Panc1 (cell line): ENCODE results near the gene TRIM14. TPM values are rescaled to one million over a fixed set of nuclear protein-coding genes. Genes with fewer than 3 reads are reported as not detected.

Source experiments
- ATAC-seq: fragments of 200-7000 bp; cut with Tn5 transposase; 2 replicates; pipeline ENCODE4 v1.9.1; 2020; ENCODE audit warnings: mild to moderate bottlenecking, moderate library complexity
- BruUV-seq: library from RNA; stranded (reverse); fragments of 400-500 nt; replicated peaks from 2 replicates; lab custom pipeline; 2021; lab: Mats Ljungman, UMichigan
- CTCF ChIA-PET: fragments of 300-600 bp; sonication (Branson Sonifier 250); formaldehyde crosslinking; loops from one replicate; lab custom pipeline; 2022; ENCODE audit warnings: antibody characterized with exemption; lab: Charles Lee
- POLR2A ChIA-PET: fragments of 300-600 bp; sonication (Branson Sonifier 250); formaldehyde crosslinking; loops from one replicate; lab custom pipeline; 2022; ENCODE audit warnings: antibody characterized with exemption; lab: Charles Lee
- DNase-seq: peaks from one replicate; pipeline ENCODE4 v3.0.0-alpha.2; 2010; ENCODE audit warnings: low read depth, low spot score
- H3K27ac ChIP-seq: 2 replicates; pipeline ENCODE4 v1.5.1; 2011; ENCODE audit warnings: mild to moderate bottlenecking, low read length, inconsistent platforms
- H3K27me3 ChIP-seq: fragments of 200-500 bp; sonication (Bioruptor generic); 2 replicates; pipeline ENCODE4 v1.6.0; 2014; ENCODE audit warnings: low read length, inconsistent platforms; ENCODE audit not compliant: control insufficient read depth, insufficient read depth
- H3K36me3 ChIP-seq: fragments of 200-500 bp; sonication (Bioruptor generic); 2 replicates; pipeline ENCODE4 v1.5.1; 2014; ENCODE audit warnings: inconsistent platforms, mild to moderate bottlenecking, low read length, moderate library complexity; ENCODE audit not compliant: control insufficient read depth, insufficient read depth
- H3K4me1 ChIP-seq: 2 replicates; pipeline ENCODE4 v1.5.1; 2011; ENCODE audit warnings: inconsistent platforms, mild to moderate bottlenecking, low read length, moderate library complexity; ENCODE audit not compliant: control insufficient read depth, insufficient read depth
- H3K4me3 ChIP-seq, 2 experiments: 2 replicates each; pipeline ENCODE4 v1.5.1; 2011 to 2012; ENCODE audit warnings: low read depth in 2 of 2, low read length in 2 of 2, mild to moderate bottlenecking in 2 of 2, inconsistent platforms in 1 of 2, moderate library complexity in 1 of 2
- H3K9me3 ChIP-seq: fragments of 200-500 bp; sonication (Bioruptor generic); 2 replicates; pipeline ENCODE4 v1.5.1; 2014; ENCODE audit warnings: low read depth, mild to moderate bottlenecking, inconsistent platforms, low read length, moderate library complexity; ENCODE audit not compliant: control insufficient read depth, insufficient read depth
- CTCF ChIP-seq: fragments of 450-650 bp; IDR thresholded peaks from 2 replicates; pipeline ENCODE4 v1.5.1; 2017; ENCODE audit warnings: mild to moderate bottlenecking
- POLR2AphosphoS5 ChIP-seq: IDR thresholded peaks from 2 replicates; pipeline ENCODE4 v1.6.1; 2012; ENCODE audit warnings: mild to moderate bottlenecking, low read depth, low read length, moderate library complexity
- REST ChIP-seq, 2 experiments: IDR thresholded peaks; 2 replicates each; pipeline ENCODE4 v1.6.1; 2011 to 2012; ENCODE audit warnings: low read depth in 2 of 2, control low read depth in 1 of 2, low read length in 1 of 2, mild to moderate bottlenecking in 1 of 2, moderate library complexity in 1 of 2; ENCODE audit not compliant: insufficient read depth in 1 of 2
- SIN3A ChIP-seq: IDR thresholded peaks from 2 replicates; pipeline ENCODE4 v1.6.1; 2012; ENCODE audit warnings: low read depth, mild to moderate bottlenecking, low read length, moderate library complexity, borderline replicate concordance; ENCODE audit not compliant: insufficient read depth
- TCF7L2 ChIP-seq: IDR thresholded peaks from 2 replicates; pipeline ENCODE4 v1.6.1; 2011; ENCODE audit warnings: mild to moderate bottlenecking, low read depth, low read length, inconsistent platforms
- in situ Hi-C: cut with HindIII; loops from 2 replicates; pipeline ENCODE4 v1.10.0; 2016; ENCODE audit warnings: low sequenced_read_pairs, low pct_unique_long_range_greater_than_20kb
- intact Hi-C: fragments of 100-400 bp; cut with micrococcal nuclease; formaldehyde crosslinking; loops from one replicate; pipeline ENCODE4 v1.10.0; 2022; ENCODE audit not compliant: unreplicated experiment
- total RNA-seq: library from RNA; stranded (reverse); gene quantifications from one replicate; pipeline ENCODE4 v1.2.1, GENCODE V29; 2021; ENCODE audit not compliant: unreplicated experiment

TRIM14 gene
- total RNA-seq, 1 experiment from 2014 or later, result 9.7 TPM

- intact Hi-C loops, result no loop called here
- Histone ChIP-seq H3K27ac (no peak overlapping the region), H3K4me3 (no peak overlapping the region), H3K27me3 (no peaks in the 10 kb centered on the region), H3K9me3 (no peaks in the 10 kb centered on the region), H3K4me1 (no peaks in the 10 kb centered on the region), H3K36me3 (no peaks in the 10 kb centered on the region)
- DNase-seq (no peak), ATAC-seq (no peak)
- TF ChIP-seq SIN3A (no peak), POLR2AphosphoS5 (no peak), CTCF (no peak), TCF7L2 (no peak), REST (IDR thresholded peaks at IDR 0.05; ENCODE audit: insufficient read depth in 1 of 2, low read depth in 2 of 2, low read length in 1 of 2) (no peak)
- in situ Hi-C loops, result no loop called here
- ChIA-PET POLR2A (no interaction called here), CTCF (no interaction called here)
- BruUV-seq, result no TSS peak
Observed at GRCh38 chr9:98152526-98152925, 33.5 kb upstream of the TRIM14 start.

GRCh38 chr9:98150721-98151120 lies 31.7 kb upstream of the TRIM14 start:
- no peak overlapping the region for H3K4me3 ChIP-seq
- POLR2A ChIA-PET, result no interaction called here
- H3K27me3 ChIP-seq, result no peaks in the 10 kb centered on the region
- ATAC-seq (no peak), DNase-seq (no peak)
- intact Hi-C loops (no loop called here), in situ Hi-C loops (no loop called here)
- CTCF ChIA-PET, result no interaction called here
- H3K27ac ChIP-seq, result no peak overlapping the region
- no peaks in the 10 kb centered on the region for H3K36me3 ChIP-seq
- no peaks in the 10 kb centered on the region for H3K9me3 ChIP-seq
- TF ChIP-seq CTCF, result no peak
- TF ChIP-seq POLR2AphosphoS5, result no peak
- TF ChIP-seq REST (IDR thresholded peaks at IDR 0.05; ENCODE audit: insufficient read depth in 1 of 2, low read depth in 2 of 2, low read length in 1 of 2), result no peak
- TF ChIP-seq SIN3A, result no peak
- TF ChIP-seq TCF7L2, result no peak
- no TSS peak for BruUV-seq
- no peaks in the 10 kb centered on the region for H3K4me1 ChIP-seq
